Mammary epithelial cell (primary cell): Measurements from ENCODE around the gene WDR6.

Experiments used
- CTCF ChIP-seq, 2 donors: IDR thresholded peaks in 1 of 2; conservative IDR thresholded peaks in 1 of 2; 2 replicates each; pipeline ENCODE4 v1.5.1; 2011 to 2012; ENCODE audit warnings: inconsistent platforms in 2 of 2, low read length in 2 of 2, mild to moderate bottlenecking in 2 of 2, control low read depth in 1 of 2, low read depth in 1 of 2; ENCODE audit not compliant: insufficient read depth in 1 of 2; ENCODE audit errors: extremely low read depth in 1 of 2
- EZH2 ChIP-seq: IDR thresholded peaks from 2 replicates; pipeline ENCODE4 v1.6.1; 2012; ENCODE audit warnings: low read length, inconsistent platforms, borderline replicate concordance

DNA sequence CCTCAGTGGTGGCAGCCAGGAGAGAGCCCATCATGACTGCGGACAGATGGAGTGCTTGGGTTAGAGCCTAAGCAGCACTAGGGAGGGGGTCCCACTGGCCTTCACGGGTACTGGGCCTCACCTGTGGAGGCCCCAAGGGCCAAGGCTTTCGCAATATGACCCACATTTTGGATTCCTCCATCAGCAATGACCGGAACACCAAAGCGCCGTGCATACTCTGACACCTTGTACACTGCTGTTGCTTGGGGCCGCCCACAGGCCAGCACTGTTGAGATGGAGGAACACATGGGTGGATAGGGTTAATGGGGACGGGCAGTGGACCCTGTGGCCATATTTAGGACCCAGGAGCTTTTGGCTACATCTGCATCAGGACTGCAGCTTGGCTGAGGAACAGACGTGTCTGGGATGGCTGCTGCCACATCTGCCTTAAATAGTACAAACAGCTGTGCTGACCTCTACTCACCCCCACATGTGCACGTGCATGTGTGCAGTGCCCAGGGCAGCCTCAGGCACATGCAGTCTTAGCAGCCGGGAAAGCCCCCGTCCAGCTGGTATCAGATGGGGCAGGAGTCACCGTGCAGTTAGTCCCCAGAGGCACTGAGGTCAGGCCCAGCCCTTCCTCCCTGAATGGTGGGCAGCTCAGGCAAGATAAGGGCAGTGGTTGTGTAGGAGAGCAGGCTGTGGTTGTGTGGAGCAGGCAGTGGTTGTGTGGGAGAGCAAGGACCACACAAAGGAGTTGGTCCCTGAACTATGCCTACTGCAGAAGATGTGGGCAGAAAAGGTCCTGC is 18.0 kb downstream of the WDR6 start:
- no peak for TF ChIP-seq CTCF (conservative IDR thresholded peaks at IDR 0.05 in 1 of 2, IDR thresholded peaks at IDR 0.05 in 1 of 2; ENCODE audit: extremely low read depth in 1 of 2, insufficient read depth in 1 of 2, low read depth in 1 of 2, low read length in 2 of 2)
- no peak for TF ChIP-seq EZH2
